HL-60/S4 treated with retinoic acid at 250 ng/mL for 4 days and 3 days (cell line): Measurements from ENCODE around the gene PALS2.

Source experiments
- in situ Hi-C: fragments of 300-500 bp; cut with MboI; formaldehyde crosslinking; loops from 2 replicates; pipeline ENCODE4 v1.7.0; 2022; ENCODE audit warnings: low sequenced_read_pairs

The PALS2 gene

DNA sequence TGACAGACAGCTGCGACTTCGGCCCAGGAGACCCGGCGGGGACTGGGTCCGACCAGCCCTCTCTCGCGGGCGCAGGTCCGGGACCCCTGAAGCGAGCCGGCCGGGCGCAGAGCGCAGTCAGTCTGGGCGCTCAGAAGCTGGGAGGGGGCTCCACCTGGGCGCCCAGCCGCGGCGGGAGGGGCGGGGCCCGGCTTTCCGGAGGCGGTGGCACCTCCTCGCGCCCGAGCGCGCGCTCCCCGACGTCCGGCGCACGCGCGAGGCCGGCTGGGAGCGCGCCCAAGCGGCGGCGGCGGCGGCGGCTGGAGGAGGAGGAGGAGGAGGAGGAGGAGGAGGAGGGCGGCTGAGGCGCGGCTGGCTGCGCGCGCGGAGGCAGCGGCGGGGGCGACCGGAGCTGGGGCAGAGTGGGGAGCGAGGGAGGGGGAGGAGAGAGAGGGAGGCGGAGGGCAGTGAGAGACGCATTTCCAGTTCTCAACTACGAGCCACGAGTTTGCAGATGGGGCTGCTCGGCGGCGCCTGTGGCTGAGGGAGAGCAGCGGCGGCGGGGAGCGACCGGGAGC is at the start of gene PALS2:
Gene PALS2 (plus strand): TSS at position 456 of the 557 bp plus-strand sequence. CDS start 50,216 bp downstream, outside the sequence.
- in situ Hi-C loops: no loop called here

DNA sequence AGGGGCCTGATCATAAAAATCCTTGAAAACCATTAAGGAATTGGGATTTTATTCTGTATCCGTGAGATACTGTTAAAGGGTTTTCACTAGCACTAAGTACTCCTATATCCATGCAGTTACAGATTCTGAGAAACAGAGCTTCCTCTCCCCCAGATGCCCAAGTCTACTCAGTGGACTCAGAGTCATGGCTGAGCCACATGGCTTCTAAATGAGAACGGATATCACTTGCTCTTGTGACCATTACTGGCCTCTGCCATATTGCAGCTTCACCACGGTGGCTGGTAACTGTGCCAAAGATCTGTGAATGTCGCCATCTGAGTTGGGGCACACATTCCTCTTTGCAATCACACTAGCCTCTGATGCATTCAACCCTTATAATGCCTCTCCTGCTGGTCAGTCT is 42.0 kb upstream of the PALS2 start:
- in situ Hi-C loops: no loop called here

- in situ Hi-C loops: no loop called here
Measured at GRCh38 chr7:24536682-24537081, 36.6 kb upstream of the PALS2 start.

- in situ Hi-C loops: no loop called here
Measured at GRCh38 chr7:24540956-24541355, 32.3 kb upstream of the PALS2 start.

DNA sequence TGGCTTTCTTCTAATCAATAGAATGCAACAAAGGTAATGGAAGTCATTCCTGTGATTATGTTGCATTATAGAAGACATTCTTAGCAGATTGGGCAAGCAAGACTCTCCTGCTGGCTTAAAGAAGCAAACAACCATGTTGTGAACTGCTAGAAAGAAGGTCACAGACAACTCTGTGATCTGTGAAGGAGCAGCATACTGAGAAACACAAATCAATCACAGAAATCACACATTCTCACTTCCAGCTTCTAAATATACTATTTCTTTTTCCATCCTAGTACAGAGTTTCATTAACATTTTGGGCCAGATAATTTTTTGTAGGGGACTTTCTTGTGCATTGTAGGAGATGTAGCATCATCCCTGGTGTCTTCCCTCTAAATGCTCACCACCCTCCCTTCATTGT is 28.0 kb upstream of the PALS2 start:
- in situ Hi-C loops: no loop called here

GRCh38 chr7:24548390-24548789 is 24.9 kb upstream of the PALS2 start:
- in situ Hi-C loops: no loop called here

- in situ Hi-C loops: no loop called here
Measured at GRCh38 chr7:24549991-24550390, 23.3 kb upstream of the PALS2 start.

- in situ Hi-C loops: no loop called here
Measured at GRCh38 chr7:24555184-24555583, 18.1 kb upstream of the PALS2 start.

DNA sequence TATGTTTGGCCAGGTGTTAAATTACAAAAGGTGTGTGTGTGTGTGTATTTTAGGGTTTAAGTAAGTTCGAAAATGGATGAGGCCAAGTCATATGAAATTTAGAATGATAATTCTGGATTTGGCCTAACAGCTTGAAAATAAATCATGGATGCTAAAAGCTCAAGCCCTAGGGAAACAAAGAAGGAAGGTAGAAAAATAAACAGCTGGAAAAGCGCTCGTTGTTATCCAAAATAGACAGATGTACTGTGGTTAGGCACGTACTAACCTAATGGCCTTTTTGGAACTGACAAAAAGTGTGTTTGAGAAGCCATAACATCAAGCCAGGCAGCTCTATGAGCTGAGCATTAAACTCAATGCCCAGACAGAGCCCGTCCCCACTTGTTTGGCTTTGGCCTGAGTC is 17.5 kb upstream of the PALS2 start:
- in situ Hi-C loops: no loop called here

- in situ Hi-C loops: no loop called here
Measured at GRCh38 chr7:24560772-24561171, 12.5 kb upstream of the PALS2 start.

- in situ Hi-C loops: no loop called here
Measured at GRCh38 chr7:24566274-24566673, 7.0 kb upstream of the PALS2 start.

DNA sequence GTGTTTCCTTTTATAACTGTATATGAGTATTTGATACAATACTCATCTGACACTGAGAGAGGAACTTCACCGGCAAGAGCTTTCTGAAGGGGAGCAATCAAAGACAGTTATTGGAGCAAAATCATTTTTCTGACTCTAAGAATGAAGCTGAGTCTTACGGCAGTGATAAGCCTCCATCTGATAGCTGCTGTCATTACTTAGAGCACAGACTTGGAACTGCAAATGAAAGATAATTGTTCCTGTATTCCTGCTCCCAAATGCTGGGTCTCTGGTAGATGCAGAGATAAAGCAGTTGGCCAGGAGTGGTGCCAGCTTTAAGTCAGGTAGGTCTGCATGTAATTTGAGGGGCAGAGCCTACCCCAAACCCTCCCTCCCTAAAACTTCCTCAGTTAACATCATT is 2.3 kb upstream of the PALS2 start:
- in situ Hi-C loops: no loop called here

DNA sequence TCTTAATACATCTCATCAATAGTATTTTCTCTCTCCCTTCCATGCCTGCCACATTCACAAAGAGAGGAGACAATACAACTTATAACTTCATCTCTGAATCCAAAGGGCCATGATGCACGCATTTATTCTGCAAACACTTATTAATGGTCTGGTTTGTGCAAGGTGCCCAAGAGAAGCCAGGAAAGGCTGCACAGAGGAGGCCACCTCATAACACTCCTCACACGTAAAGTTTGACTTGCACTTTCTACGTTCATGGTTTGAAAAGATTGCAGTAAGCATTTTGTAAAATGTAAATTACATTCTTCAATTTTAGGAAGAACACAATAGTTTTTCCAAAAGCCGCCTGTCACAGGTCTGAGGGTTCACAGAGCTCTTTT is 1.2 kb upstream of the PALS2 start:
- in situ Hi-C loops: no loop called here

DNA sequence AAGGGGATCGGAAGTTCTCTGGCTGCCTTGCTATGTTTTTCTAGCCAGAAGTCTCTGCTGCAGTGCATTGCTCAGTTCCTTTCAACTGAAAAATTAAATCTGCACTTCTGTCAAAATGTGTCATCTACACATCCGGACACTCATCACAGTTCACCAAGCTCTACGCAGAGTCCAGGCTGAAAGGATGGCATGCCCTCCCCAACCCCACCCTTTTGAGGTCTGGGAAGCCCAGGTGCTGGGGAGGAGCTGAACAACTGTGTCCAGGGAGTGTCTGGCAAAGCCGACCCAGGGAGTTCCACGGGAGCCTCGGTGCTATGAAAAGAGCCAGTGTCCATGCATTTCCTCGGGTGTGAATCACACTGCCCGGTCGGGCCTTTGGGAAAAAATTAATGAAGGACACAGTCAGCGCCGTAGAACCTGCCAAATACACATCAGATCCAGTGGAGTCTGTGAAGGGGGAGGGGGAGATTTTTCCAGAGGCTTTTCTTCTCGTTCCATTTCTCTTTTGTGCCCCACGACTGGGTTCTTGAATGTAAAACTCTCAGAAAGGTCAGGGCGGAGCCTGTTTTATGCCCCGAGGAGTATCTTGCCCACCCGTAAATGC is 757 bp upstream of the PALS2 start:
- in situ Hi-C loops: no loop called here

- in situ Hi-C loops: no loop called here
Measured at GRCh38 chr7:24573554-24574338, 494 bp downstream of the PALS2 start.

GRCh38 chr7:24574386-24574785 is 1.1 kb downstream of the PALS2 start:
- in situ Hi-C loops: no loop called here

GRCh38 chr7:24574950-24575349 is 1.7 kb downstream of the PALS2 start:
- in situ Hi-C loops: no loop called here

GRCh38 chr7:24576171-24577025 is 3.1 kb downstream of the PALS2 start:
- in situ Hi-C loops: no loop called here

- in situ Hi-C loops: no loop called here
Measured at GRCh38 chr7:24578052-24578451, 4.8 kb downstream of the PALS2 start.

- in situ Hi-C loops: no loop called here
Measured at GRCh38 chr7:24580283-24580946, 7.2 kb downstream of the PALS2 start.

DNA sequence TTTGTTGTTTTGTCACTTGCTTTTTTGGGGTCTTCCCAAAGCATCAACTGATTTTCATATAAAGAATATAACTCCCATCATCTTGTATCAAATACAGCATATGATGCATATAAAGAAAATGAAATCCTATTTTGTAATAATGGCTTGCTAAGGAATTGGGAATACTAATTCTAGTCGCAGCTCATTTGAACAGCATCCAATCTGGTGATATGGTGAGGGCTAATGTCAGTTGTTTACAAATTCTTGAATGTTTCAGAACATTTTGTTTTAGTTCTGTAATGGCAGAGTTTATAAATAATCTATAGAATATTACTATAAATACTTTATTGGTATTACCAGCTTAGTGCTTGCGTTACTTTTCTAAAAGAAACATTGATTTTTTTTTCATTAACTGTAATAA is 8.9 kb downstream of the PALS2 start:
- in situ Hi-C loops: no loop called here
